SK-N-SH (cell line): ENCODE data around the gene BUD23.

Experiments
- EP300 ChIP-seq, 2 experiments: IDR thresholded peaks; 2 replicates each; pipeline versions ENCODE4 v1.4.0 to v1.6.1; 2012; ENCODE audit warnings: borderline replicate concordance in 1 of 2, low read depth in 1 of 2, low read length in 1 of 2
- EZH2phosphoT487 ChIP-seq: fragments of 200-600 bp; sonication (generic); IDR thresholded peaks from 2 replicates; pipeline ENCODE4 v1.6.1; 2017; ENCODE audit warnings: low read depth, mixed run types, mild to moderate bottlenecking, antibody characterized with exemption, moderate library complexity, borderline replicate concordance
- FOXM1 ChIP-seq: IDR thresholded peaks from 2 replicates; pipeline ENCODE4 v1.4.0; 2012; ENCODE audit warnings: low read depth, mild to moderate bottlenecking
- GATA2 ChIP-seq: sonication (generic); formaldehyde crosslinking; IDR thresholded peaks from 2 replicates; pipeline ENCODE4 v1.5.0; 2020; ENCODE audit warnings: mild to moderate bottlenecking, missing genetic modification reagents
- POLR2AphosphoS5 ChIP-seq: IDR thresholded peaks from 2 replicates; pipeline ENCODE4 v1.6.1; 2012; ENCODE audit warnings: low read depth, low read length
- RAD21 ChIP-seq: IDR thresholded peaks from 2 replicates; pipeline ENCODE4 v1.6.1; 2012; ENCODE audit warnings: mild to moderate bottlenecking, low read length
- TAF1 ChIP-seq: IDR thresholded peaks from 2 replicates; pipeline ENCODE4 v1.6.1; 2012; ENCODE audit warnings: low read depth, mild to moderate bottlenecking, low read length, moderate library complexity, borderline replicate concordance
- TEAD4 ChIP-seq: IDR thresholded peaks from 2 replicates; pipeline ENCODE4 v1.4.0; 2012; ENCODE audit warnings: mild to moderate bottlenecking, borderline replicate concordance; ENCODE audit not compliant: insufficient read depth
- YY1 ChIP-seq: IDR thresholded peaks from 2 replicates; pipeline ENCODE4 v1.4.0; 2012; ENCODE audit warnings: low read depth, mild to moderate bottlenecking
- TF ChIP-seq, protein P1 (sequence below): fragments of 200-600 bp; sonication (generic); IDR thresholded peaks from 2 replicates; pipeline ENCODE4 v1.6.1; 2017; ENCODE audit warnings: antibody characterized with exemption, mild to moderate bottlenecking, moderate library complexity
- TF ChIP-seq, protein P2 (sequence below): IDR thresholded peaks from 2 replicates; pipeline ENCODE4 v1.4.0; 2012; ENCODE audit warnings: low read depth
- TF ChIP-seq, protein P3 (sequence below): IDR thresholded peaks from 2 replicates; pipeline ENCODE4 v1.4.0; 2012; ENCODE audit warnings: low read depth, borderline replicate concordance

DNA sequence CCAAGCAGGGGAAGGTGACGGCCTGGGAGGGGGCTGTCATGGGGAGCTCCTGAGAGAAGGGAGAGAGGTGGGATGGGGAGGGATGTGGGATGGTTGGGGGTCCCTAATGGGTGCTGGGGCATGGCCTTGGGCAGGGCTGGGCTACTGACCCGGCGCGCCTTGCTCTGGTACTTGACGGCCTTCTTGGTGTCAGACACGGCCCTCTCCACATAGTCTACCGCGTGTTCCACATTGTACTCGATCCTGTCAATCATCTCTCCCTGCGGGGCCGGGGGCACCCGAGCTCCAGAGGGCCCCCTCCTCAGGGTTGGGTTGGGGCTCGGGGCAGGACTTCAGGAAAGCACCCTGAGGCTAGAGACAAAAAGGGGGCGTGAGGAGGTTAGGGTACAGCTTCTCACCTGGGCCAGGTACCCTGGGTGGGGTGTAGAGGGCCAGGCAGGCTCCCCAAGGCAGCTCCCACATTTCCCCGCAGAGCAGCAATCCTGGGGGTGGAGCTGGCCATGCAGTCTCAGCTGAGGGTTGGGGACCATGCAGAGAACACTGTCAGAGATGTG is 17.3 kb downstream of the BUD23 start:
- TF ChIP-seq EZH2phosphoT487 = no peak
- TF ChIP-seq, protein P1, sequence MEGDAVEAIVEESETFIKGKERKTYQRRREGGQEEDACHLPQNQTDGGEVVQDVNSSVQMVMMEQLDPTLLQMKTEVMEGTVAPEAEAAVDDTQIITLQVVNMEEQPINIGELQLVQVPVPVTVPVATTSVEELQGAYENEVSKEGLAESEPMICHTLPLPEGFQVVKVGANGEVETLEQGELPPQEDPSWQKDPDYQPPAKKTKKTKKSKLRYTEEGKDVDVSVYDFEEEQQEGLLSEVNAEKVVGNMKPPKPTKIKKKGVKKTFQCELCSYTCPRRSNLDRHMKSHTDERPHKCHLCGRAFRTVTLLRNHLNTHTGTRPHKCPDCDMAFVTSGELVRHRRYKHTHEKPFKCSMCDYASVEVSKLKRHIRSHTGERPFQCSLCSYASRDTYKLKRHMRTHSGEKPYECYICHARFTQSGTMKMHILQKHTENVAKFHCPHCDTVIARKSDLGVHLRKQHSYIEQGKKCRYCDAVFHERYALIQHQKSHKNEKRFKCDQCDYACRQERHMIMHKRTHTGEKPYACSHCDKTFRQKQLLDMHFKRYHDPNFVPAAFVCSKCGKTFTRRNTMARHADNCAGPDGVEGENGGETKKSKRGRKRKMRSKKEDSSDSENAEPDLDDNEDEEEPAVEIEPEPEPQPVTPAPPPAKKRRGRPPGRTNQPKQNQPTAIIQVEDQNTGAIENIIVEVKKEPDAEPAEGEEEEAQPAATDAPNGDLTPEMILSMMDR = no peak
- no peak for TF ChIP-seq YY1
- TF ChIP-seq EP300 (IDR thresholded peaks at IDR 0.05; ENCODE audit: borderline replicate concordance in 1 of 2, low read depth in 1 of 2, low read length in 1 of 2) = no peak
- no peak for TF ChIP-seq TAF1
- TF ChIP-seq TEAD4 = no peak
- TF ChIP-seq, protein P2, sequence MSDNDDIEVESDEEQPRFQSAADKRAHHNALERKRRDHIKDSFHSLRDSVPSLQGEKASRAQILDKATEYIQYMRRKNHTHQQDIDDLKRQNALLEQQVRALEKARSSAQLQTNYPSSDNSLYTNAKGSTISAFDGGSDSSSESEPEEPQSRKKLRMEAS = no peak
- no peak for TF ChIP-seq FOXM1
- TF ChIP-seq, protein P3, sequence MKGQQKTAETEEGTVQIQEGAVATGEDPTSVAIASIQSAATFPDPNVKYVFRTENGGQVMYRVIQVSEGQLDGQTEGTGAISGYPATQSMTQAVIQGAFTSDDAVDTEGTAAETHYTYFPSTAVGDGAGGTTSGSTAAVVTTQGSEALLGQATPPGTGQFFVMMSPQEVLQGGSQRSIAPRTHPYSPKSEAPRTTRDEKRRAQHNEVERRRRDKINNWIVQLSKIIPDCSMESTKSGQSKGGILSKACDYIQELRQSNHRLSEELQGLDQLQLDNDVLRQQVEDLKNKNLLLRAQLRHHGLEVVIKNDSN = no peak
- TF ChIP-seq GATA2 (CRISPR knock-in tag) = no peak
- TF ChIP-seq POLR2AphosphoS5 = no peak; the same call in 1 of the 2 replicates
- no peak for TF ChIP-seq RAD21
